HG03025 (cell line): Measurements from ENCODE around the gene MRPL33.

Experiments used
- ATAC-seq: cut with Tn5 transposase; IDR thresholded peaks from one replicate; pipeline ENCODE4 v1.9.1; 2021; ENCODE audit warnings: mild to moderate bottlenecking, moderate library complexity; ENCODE audit not compliant: unreplicated experiment, low FRiP score

MRPL33 gene

DNA sequence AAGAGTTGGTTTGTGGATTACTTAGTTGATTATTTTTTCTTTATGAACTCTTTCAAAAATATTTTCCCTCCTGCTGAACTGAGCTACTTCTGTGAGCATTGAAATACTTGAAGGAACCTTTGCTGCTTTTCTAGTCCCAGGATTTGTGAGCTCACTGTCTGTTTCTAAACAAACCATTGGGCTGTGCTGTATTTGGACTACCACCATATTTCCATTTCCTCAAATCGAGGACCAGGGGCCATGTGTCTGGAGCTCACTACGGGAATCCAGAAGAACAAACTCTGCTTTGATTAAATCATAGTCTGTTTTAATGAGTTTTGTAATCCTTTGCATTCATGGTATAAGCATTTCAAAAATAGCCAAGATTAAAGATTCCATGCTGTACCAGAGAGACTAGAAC, 1.3 kb downstream of the MRPL33 start:
- ATAC-seq: no peak

DNA sequence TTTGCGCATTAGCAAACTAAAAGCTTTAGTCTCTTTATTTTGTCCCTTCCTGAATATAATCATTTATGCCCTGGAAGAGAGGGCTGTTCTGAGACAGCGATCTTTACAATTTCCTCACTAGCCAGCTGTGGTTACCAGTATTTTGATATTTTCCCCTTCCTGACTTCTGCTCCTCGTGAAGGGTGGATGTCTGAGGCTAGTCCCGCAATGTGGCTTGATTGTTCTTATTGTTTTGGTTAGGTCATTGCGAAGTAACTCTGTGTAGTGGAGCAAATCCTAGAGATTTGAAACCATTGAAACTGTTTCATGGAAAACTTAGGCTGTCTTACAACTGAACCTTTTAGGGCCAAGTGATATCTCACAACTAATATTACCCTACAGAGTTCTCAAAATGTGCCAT, 2.4 kb downstream of the MRPL33 start:
- no peak for ATAC-seq

DNA sequence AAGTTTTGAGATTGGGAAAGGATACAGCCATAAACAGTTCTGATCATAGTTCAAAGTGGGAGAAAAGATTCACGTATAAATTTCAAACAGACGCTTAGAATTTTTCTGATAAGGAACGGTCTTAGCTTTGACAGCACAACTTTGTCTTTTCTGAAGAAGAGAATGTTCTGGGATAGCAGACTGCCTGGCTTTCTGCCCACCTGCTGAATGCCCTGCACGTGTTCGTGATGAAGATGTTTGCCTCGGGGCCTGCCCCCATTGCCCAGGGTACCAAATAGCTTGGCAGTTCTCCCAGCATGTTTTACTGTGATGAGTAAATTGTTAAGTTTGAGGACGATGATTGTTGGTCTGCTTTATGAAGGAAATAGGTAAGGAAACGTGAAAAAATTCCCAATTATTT, 4.6 kb downstream of the MRPL33 start:
- ATAC-seq: no peak

DNA sequence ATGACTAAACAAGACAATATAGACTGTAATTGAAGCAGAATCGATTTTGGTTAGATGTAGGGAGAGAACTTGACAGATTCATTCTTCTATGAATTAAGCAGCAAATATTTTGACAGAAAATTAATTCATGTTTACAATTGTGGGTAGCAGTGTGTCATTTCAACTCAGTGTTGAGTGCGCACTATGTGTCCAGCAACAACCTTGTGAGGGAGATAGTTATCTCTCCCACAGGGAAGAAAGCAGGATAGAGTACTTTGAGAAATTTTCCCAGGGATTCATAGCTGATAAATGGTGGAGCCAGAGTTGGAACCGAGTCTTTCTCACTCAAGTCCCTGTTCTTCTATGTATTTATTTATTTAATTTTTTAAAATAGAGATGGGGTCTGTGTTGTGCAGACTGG, 5.2 kb downstream of the MRPL33 start:
- ATAC-seq: no peak

DNA sequence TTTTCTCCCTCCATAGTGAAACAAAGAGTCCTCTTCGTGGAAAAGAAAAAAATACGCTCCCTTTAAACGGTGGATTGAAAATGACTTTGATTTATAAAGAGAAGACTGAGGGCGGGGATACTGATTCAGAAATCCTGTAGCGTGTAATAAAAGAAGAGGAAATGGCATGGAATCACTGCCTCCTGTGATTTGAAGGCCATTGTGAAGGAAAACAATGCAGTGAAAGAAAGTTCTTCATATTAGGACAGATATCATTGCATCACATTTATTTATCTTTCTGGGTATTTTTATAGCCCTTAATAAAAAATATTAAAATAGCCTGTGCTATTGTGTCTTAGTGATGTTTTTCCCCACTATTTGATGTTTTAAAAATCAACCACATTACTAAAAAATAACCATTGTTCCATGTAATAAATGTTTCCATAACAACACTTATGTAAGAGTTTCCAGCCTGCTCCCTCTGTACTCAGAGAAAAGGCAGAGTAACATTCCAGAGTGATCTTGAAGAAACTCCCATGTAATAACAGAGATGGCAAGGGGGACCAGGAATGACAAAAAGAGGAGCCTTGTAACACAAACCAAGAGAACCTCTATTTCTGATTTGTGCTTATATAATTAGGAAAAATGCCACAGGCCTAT, 8.0 kb downstream of the MRPL33 start:
- ATAC-seq: no peak

DNA sequence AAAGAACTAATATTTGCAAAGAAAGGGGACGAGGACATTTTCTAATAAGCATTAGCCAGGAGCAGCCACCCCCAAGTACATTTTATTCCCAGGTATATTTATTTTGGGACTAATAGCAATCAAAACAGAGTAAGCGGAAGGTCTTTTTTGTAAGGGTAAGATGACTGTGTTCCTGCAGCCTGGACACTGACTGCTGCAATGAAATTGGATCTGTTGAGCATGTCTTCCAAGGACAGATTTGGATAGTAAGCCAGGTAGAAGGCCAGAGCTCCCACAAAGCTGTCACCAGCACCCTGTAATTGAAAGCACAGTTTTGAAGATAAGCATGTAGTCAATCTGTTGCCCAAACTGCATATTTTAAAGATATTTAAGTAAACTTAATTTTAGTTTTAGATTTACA, 10.0 kb downstream of the MRPL33 start:
- no peak for ATAC-seq

DNA sequence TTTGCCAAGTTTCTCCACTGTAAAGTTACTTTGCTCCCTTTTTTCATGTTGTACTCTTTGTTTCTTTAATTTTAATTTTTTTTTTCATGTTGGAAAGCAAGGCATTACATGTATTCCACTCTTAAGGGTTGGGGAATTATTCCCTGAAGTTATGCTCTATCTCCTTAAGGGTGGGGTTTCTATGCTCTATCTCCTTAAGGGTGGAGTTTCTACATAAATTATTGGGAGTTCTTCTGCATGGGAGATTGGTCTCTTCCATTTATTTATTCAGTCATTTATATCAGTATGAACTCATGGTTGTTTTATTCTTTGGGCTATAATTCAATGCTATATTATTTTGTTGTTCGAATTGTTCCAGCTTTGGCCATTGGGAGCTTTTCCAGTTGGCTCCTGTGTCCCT, 11.2 kb downstream of the MRPL33 start:
- ATAC-seq: no peak

DNA sequence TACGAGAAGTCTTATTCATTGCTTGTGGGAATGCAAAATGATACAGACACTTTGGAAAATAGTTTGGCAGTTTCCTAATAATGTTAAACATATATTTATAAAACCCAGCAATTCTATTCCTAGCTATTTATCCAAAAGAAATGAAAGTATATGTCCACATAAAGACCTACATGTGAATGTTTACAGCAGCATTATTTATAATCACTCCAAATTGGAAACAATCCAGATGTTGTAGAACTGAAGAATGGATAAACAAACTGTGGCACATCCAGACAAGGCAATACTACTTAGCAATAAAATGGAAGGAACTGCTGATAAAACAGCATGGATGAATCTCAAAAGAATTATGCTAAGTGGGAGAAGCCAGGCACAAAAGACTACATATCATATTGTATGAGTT, 19.3 kb downstream of the MRPL33 start:
- ATAC-seq: no peak

DNA sequence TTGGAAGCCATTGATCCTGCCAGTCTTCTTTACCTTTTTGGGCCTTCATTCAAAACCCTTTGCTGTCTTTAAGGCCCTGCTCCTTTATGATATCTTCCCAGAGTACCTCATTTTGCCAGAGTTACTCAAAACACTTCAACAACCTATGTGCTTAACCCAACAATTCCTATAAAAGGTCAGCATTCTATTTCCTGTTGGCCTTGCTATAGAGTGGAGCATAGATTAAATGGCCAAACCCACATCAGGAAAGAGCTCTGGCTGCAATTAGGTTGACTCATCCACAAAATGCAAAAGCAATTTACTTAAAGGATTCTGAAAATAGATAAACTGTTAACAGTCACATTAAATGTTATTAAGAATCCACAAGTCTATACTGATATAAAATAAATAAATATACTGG, 21.2 kb downstream of the MRPL33 start:
- ATAC-seq: no peak

DNA sequence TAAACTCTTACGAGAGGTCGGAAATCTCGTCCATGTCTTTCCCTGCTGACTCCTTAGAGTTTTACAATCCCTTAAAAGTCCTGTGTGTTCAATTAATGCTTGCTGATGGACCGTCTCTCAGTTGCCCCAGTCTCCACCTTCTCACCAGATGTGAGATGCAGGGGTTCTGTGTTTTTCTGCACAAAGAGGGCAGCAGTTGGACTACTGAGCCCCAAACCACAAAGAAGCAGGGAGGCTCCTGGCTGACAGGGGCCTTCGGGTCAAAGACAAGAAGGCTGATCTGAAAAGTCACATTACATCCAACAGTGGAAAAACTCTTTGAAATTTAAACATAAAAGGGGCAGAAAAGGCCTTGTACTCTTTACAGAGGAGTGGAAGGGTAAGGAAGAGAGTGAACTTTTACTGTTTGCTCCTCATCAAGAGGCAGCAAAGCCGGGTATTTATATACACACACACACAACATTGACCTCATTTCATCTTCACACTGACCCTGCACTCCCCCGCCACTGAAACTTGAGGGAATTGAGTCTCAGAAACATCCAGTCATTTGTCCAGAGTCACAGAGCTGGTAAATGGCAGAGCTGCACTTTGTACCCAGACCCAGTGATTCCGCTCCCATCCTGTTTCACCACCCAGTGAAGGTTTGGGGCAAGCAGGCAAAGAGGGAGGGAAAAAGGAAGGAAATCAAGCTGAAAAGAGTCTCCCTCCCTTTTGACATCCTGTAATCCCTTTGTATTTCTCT, 23.7 kb downstream of the MRPL33 start:
- ATAC-seq: no peak

DNA sequence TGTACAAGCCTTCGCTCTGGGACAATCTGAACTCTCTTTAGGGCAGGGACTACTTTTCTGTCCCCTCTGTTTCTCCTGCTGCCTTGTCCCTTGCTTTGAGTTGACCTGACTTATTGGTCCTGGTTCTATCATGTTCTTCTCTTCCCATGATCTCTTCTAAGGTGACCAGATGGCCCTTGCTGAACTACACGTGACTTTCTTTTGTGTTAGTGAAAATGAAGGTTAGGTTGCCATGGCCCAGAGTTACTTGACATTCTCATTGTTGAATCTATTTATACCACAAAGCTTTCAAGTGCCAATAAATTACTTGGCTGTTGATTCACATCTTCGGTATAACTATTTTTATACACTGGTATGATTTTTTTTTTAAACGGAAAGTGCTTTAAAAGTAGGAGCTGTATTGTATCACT, 24.4 kb downstream of the MRPL33 start:
- no peak for ATAC-seq

DNA sequence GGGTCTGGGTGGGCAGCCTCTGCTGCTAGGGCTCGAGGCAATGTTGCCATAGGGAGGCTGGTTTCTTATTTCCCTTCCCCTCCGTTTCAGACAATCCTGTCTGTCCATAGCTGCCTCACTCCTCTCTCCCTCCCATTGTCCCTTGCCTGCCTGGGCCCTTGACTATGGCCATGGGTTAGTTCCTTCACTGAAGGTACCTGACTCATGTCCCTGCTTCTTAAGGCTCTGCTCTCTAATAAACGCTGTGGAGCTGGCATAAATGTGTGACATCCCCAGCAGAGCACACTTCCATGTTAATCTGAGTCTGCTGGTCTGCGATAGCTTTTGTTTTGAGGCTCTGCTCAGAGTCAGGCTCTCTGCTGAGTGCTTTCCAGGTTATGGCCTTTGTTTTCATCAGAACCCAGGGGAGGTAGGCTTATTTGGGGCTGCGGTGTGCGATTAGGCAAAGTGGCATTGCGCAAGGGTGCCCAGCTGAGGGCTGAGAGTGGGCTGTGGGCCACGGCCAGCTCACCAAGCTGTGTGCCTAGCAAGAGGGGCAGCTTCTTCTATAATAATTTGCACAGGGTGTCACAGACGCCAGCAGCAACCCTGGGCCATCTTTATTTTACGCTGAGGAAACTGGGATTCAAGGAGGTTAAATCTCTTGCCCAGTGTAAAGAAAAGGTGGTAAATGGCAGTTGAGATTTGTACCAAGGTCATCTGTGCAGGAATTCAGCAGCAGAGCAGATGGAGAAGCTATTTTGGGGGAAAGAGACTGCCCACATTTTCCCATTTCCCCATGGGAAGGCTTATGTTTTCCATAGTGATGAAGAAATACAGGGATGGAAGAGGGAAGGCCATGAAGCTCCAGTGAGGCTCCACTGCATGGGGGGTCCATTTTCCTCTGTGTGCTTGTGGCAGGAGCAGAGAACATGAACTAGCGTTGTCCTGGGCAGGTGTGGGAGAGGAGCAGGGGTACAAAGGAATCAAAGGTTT, 25.6 kb downstream of the MRPL33 start:
- no peak for ATAC-seq

DNA sequence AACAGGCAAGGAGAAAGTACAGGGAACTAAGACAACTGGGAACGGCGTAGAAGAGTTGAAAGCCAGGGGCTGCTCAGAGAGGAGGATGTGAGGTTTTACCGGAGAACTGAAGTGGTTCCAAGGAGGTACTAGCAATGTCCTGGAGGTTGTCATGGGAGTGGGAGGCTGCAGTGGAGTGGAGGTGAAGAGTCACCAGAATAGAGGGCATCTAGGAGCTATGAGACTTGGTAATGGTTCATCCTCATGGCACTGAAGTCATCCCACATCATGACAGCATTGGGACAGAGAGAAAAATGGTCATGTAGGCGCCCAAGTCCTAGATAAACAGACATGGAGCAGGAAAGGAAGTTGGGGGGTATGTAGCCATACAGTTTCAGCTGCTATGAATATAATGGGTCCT, 26.3 kb downstream of the MRPL33 start:
- ATAC-seq: no peak

DNA sequence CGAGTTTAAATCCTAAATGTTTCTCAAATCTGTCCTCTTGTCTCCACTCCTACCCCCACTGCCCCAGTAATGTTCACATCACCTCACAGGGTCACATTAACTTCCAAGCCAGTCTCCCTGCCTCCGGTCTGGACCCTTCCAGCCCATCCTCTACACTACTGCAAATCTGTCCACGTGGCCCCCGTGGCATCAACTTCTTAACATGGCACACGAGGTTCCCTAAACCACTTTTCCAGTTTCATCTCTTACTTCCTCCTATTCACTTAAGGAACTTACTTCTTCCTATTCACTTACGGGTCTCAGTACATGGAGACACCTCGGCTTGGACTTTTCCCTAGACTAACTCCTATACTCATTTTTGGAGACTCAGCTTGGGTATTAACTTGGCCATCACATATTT, 27.0 kb downstream of the MRPL33 start:
- ATAC-seq: no peak

DNA sequence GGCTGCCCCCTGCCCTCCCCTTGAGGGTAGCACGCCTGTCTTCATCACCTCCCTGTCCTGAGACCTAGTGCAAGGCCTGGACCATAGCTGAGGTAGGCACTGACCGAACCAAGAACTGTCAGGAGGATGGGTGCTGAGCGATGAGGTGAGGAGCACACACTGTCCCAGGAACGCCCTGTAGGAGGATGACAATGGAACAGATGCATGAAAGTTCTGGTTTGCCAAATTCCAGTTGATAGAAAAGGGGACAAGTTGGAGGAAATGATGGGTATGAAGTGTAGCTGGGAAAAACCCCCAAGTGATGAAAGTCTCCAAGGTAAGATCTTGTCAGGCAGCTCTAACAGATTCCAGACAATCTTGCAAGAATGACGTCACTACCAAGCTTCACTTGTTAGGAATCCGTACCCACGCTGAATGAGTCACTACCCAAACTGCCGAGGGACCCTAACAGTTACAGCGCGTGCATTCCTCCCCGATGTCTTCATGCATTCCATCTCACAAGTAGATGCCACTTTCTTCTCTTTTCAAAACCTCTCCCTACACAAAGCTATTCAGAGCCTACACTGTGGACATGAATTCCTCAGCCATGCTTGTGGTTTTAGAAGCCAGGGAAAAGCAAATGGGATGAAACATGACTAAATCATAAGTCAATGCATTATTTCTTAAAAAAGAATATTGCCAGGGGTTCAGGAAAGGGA, 27.6 kb downstream of the MRPL33 start:
- no peak for ATAC-seq

DNA sequence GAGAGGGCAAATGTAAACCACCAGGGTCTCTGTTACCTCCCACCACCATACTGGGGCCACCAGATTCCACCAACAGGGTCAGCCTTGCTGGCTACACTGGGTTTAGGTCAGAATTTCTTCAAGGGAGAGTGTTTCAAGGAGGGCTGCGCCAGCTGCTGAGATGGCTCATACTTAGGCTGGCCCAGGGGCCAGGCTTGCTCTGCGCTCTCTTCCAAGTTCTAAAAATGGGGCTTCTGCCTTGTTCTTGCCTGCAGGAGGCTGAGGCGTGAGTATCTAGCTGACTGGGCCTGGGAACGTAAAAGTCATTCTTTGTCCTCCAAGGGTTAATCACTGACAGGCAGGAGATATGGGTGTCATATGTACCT, 28.1 kb downstream of the MRPL33 start:
- no peak for ATAC-seq

DNA sequence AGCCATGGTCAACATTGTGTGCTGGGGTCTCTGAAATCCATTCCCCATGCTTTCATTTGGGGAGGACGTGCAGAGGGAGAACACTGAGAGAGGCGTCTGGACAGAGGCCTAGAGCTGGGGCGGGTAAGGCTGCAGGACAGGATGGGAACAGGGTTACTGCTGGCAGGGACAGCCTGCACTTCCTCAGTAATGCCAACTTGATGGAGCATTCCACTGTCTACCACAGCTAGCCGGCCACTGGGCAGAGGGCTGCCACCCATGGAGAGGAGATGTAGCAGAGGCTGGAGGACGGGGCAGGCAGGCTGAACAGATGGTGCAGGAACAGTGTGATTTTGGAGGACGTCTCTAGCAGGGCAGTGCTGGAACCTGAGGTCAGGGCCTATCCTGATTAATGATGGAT, 29.3 kb downstream of the MRPL33 start:
- no peak for ATAC-seq

DNA sequence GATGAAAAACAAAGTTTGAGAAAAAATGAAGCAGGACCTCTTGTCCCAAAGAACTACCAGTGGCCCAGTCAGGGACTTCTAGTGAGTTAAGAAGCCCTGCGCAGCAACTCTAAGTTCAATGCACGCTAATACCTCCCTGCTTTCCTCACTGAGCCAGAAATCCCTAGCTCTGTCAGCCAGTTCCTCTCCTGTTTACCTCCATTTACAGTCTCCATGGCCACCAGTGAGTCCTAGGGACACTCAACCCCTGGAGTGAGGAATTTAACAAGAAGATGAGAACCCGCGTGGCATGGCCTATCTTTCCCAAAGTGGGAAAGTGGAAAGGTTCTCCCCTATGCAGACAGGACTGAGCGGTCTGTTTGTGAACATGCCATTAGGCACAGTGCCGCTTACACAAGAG, 31.0 kb downstream of the MRPL33 start:
- ATAC-seq: no peak

DNA sequence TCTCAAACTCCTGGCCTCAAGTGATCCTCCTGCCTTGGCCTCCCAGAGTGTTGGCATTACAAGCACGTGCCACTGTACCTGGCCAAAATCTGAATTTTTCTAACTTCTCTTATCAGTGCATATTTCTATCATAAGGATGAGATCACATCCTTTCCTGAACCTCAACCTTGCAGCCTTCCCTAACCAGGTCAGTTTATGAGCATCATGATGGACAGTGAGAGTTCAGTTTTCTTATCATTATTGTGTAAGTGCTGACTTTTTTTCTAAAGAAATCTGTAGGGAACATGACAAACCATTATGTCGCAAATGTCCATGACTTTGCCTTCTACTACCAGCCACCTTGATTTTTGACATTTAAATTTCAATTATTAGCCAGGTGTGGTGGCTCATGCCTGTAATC, 31.5 kb downstream of the MRPL33 start:
- no peak for ATAC-seq

DNA sequence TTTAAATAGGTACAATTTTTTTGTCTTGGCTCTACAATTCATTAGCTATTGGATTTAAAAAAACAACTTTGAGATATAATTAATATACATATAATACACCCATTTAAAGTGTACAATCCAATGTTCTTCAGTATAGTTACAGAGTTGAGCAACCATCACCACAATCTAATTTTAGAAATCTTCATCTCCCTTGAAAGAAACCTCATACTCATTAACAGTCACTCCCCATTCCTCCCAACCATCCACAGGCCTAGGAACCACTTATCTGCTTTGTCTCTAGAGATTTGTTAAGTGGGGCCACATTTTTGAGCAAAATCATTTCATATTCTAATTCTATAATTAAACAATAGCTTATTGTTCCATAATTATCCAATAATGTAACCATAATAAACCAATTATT, 32.6 kb downstream of the MRPL33 start:
- no peak for ATAC-seq

DNA sequence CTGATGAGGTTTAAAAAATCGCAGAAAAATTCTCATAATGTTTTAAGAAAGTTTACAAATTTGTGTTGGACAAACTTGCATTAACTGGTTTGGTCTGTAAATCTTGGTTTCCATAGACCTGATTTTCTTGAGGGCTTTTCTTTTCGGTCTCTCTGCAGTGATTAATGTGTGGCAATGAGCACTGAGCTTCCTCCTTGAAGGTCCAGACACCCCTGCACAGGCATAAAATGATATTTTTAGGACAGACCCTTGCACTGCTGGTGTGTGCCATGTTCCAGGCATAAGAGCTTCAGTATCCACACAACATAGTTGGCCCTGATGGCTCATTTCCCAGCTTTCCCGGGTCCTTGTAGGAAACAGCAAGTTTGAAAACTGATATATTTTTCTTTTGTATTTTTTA, 33.7 kb downstream of the MRPL33 start:
- ATAC-seq: no peak
